Gastrocnemius medialis (tissue), 4 donors: ENCODE measurements around the gene PHLDB2.

Experiments
- CTCF ChIP-seq, 5 experiments: fragments of 450-650 bp in 3 of 5; fragments of 200-600 bp in 2 of 5; sonication (generic) in 2 of 5; IDR thresholded peaks in 4 of 5; conservative IDR thresholded peaks in 1 of 5; 1 replicate in 4 of 5; 2 replicates in 1 of 5; pipeline ENCODE4 v1.5.1; 2016 to 2019; ENCODE audit warnings: antibody characterized with exemption in 5 of 5, mild to moderate bottlenecking in 3 of 5, moderate library complexity in 3 of 5
- POLR2A ChIP-seq, 2 donors: fragments of 450-650 bp; IDR thresholded peaks; one replicate each; pipeline ENCODE4 v1.6.1; 2017; ENCODE audit warnings: antibody characterized with exemption in 2 of 2, mild to moderate bottlenecking in 2 of 2, moderate library complexity in 2 of 2

GRCh38 chr3:111903067-111903511, 44.0 kb downstream of the PHLDB2 start:
- no peak for TF ChIP-seq CTCF (IDR thresholded peaks at IDR 0.05 in 4 of 5, conservative IDR thresholded peaks at IDR 0.05 in 1 of 5)
- TF ChIP-seq POLR2A (IDR thresholded peaks at IDR 0.05) = no peak
